LNCAP (cell line): ENCODE measurements around the gene TP53BP2.

Experiments
- CTCF ChIP-seq: fragments of 450-650 bp; IDR thresholded peaks from 2 replicates; pipeline ENCODE4 v1.5.1; 2017; ENCODE audit warnings: mild to moderate bottlenecking

Gene TP53BP2

GRCh38 chr1:223859058-223859457 lies 13.3 kb upstream of the TP53BP2 start:
- TF ChIP-seq CTCF: no peak

GRCh38 chr1:223856386-223856785 lies 10.6 kb upstream of the TP53BP2 start:
- TF ChIP-seq CTCF: no peak

- no peak for TF ChIP-seq CTCF
These were observed 8.0 kb upstream of the TP53BP2 start for GRCh38 chr1:223853748-223854147.

GRCh38 chr1:223853275-223853674 lies 7.5 kb upstream of the TP53BP2 start:
- no peak for TF ChIP-seq CTCF

GRCh38 chr1:223852337-223852736 lies 6.6 kb upstream of the TP53BP2 start:
- no peak for TF ChIP-seq CTCF

- no peak for TF ChIP-seq CTCF
These were observed 3.9 kb upstream of the TP53BP2 start for GRCh38 chr1:223849352-223850254.

GRCh38 chr1:223848536-223848935 lies 2.8 kb upstream of the TP53BP2 start:
- no peak for TF ChIP-seq CTCF
